Liver (tissue), 5 donors: ENCODE measurements around the gene FAM83E. TPM values are rescaled to one million over a fixed set of nuclear protein-coding genes. Genes with fewer than 3 reads are reported as not detected.

Experiments
- YY1 ChIP-seq: IDR thresholded peaks from 2 replicates; pipeline ENCODE4 v1.6.1; 2016; ENCODE audit warnings: antibody characterized with exemption, mild to moderate bottlenecking
- ZBTB33 ChIP-seq: IDR thresholded peaks from 2 replicates; pipeline ENCODE4 v1.6.1; 2016; ENCODE audit warnings: antibody characterized with exemption
- polyA plus RNA-seq, 2 donors: library from polyadenylated mRNA; stranded (reverse) in 1 of 2; unstranded in 1 of 2; fragments of 200-250 nt in 1 of 2; fragments of >200 nt in 1 of 2; fragmentation: Nextera tagmentation in 1 of 2; extraction: Ambion mirVana in 1 of 2; gene quantifications; one replicate each; pipeline versions ENCODE4 v1.2.1 to v1.2.3, GENCODE V29; 2013 to 2015
- total RNA-seq, 2 donors: library from RNA; depleted of rRNA; stranded (reverse); fragments of >200 nt; gene quantifications; one replicate each; pipeline ENCODE4 v1.2.3, GENCODE V29; 2014
- donor health status: healthy.
- donor health status: healthy.
- donor health status: healthy.

FAM83E gene
- total and polyA plus RNA-seq, 4 donors: 0.20 to 0.42 (median 0.33) TPM; not detected in 1

GRCh38 chr19:48565090-48565489 lies 49.8 kb downstream of the FAM83E start (continued):
- no peak for TF ChIP-seq ZBTB33
- TF ChIP-seq YY1: no peak

Other genes starting within 250 kb of the FAM83E start
- gene KDELR1, start 223.5 kb downstream of the FAM83E start, total RNA-seq: 10 to 100 TPM; 32.3 to 34.9 TPM
- gene KDELR1, start 223.5 kb downstream of the FAM83E start, polyA plus RNA-seq: 10 to 100 TPM; 59.1 to 94.9 TPM
- under 1 TPM; 0.17 to 0.33 TPM for gene GRIN2D, start 221.4 kb downstream of the FAM83E start, total RNA-seq
- gene GRIN2D, start 221.4 kb downstream of the FAM83E start, polyA plus RNA-seq: under 1 TPM in 1 of 2 donors, not detected in 1; 0.13 TPM
- 10 to 100 TPM in 1 of 2 donors, 1 to 10 TPM in 1; 7.1 to 31.7 TPM for gene GRWD1, start 169.1 kb downstream of the FAM83E start, total RNA-seq
- gene GRWD1, start 169.1 kb downstream of the FAM83E start, polyA plus RNA-seq: 10 to 100 TPM; 11.1 to 19.5 TPM
- gene KCNJ14, start 159.5 kb downstream of the FAM83E start, total RNA-seq: under 1 TPM; 0.23 to 0.92 TPM
- under 1 TPM; 0.06 to 0.12 TPM for gene KCNJ14, start 159.5 kb downstream of the FAM83E start, polyA plus RNA-seq
- gene CYTH2, start 145.7 kb downstream of the FAM83E start, total RNA-seq: 10 to 100 TPM; 13.1 to 16.9 TPM
- gene CYTH2, start 145.7 kb downstream of the FAM83E start, polyA plus RNA-seq: 10 to 100 TPM; 13.0 to 13.2 TPM
- gene LMTK3, start 103.2 kb downstream of the FAM83E start, total RNA-seq: under 1 TPM in 1 of 2 donors, not detected in 1; 0.08 TPM
- gene LMTK3, start 103.2 kb downstream of the FAM83E start, polyA plus RNA-seq: under 1 TPM in 1 of 2 donors, not detected in 1; 0.08 TPM
- gene SULT2B1, start 62.9 kb downstream of the FAM83E start, total RNA-seq: not detected
- gene SULT2B1, start 62.9 kb downstream of the FAM83E start, polyA plus RNA-seq: under 1 TPM; 0.14 to 0.24 TPM
- not detected for gene SPACA4, start 8.3 kb downstream of the FAM83E start, total RNA-seq
- gene SPACA4, start 8.3 kb downstream of the FAM83E start, polyA plus RNA-seq: not detected
- gene RPL18, start 4.1 kb upstream of the FAM83E start, total RNA-seq: 100 to 1,000 TPM; 502 to 830 TPM
- 100 to 1,000 TPM; 276 to 670 TPM for gene RPL18, start 4.1 kb upstream of the FAM83E start, polyA plus RNA-seq
- gene SPHK2, start 4.4 kb upstream of the FAM83E start, total RNA-seq: 10 to 100 TPM; 10.2 to 17.3 TPM
- 10 to 100 TPM in 1 of 2 donors, 1 to 10 TPM in 1; 9.6 to 14.4 TPM for gene SPHK2, start 4.4 kb upstream of the FAM83E start, polyA plus RNA-seq
- 1 to 10 TPM; 2.3 to 4.5 TPM for gene DBP, start 22.3 kb upstream of the FAM83E start, total RNA-seq
- 1 to 10 TPM; 1.2 to 1.3 TPM for gene DBP, start 22.3 kb upstream of the FAM83E start, polyA plus RNA-seq
- under 1 TPM; 0.09 to 0.33 TPM for gene CA11, start 31.1 kb upstream of the FAM83E start, total RNA-seq
- gene CA11, start 31.1 kb upstream of the FAM83E start, polyA plus RNA-seq: 1 to 10 TPM in 1 of 2 donors, under 1 TPM in 1; 0.35 to 1.1 TPM
- under 1 TPM in 1 of 2 donors, not detected in 1; 0.08 TPM for gene NTN5, start 57.9 kb upstream of the FAM83E start, total RNA-seq
- under 1 TPM in 1 of 2 donors, not detected in 1; 0.09 TPM for gene NTN5, start 57.9 kb upstream of the FAM83E start, polyA plus RNA-seq
- under 1 TPM in 1 of 2 donors, not detected in 1; 0.05 TPM for gene FUT2, start 80.9 kb upstream of the FAM83E start, total RNA-seq
- under 1 TPM; 0.02 to 0.38 TPM for gene FUT2, start 80.9 kb upstream of the FAM83E start, polyA plus RNA-seq
- under 1 TPM; 0.08 to 0.09 TPM for gene MAMSTR, start 104.6 kb upstream of the FAM83E start, total RNA-seq
- gene MAMSTR, start 104.6 kb upstream of the FAM83E start, polyA plus RNA-seq: under 1 TPM; 0.07 to 0.31 TPM
- 1 to 10 TPM; 4.8 to 5.4 TPM for gene RASIP1, start 125.5 kb upstream of the FAM83E start, total RNA-seq
- 1 to 10 TPM; 1.8 to 4.3 TPM for gene RASIP1, start 125.5 kb upstream of the FAM83E start, polyA plus RNA-seq
- under 1 TPM; 0.33 to 0.47 TPM for gene IZUMO1, start 131.8 kb upstream of the FAM83E start, total RNA-seq
- gene IZUMO1, start 131.8 kb upstream of the FAM83E start, polyA plus RNA-seq: not detected
- 1 to 10 TPM; 1.3 to 6.8 TPM for gene FUT1, start 137.6 kb upstream of the FAM83E start, total RNA-seq
- under 1 TPM; 0.48 to 0.72 TPM for gene FUT1, start 137.6 kb upstream of the FAM83E start, polyA plus RNA-seq
- 1 to 10 TPM in 1 of 2 donors, not detected in 1; 5.5 TPM for gene FGF21, start 140.4 kb upstream of the FAM83E start, total RNA-seq
- gene FGF21, start 140.4 kb upstream of the FAM83E start, polyA plus RNA-seq: 10 to 100 TPM in 1 of 2 donors, 1 to 10 TPM in 1; 6.5 to 18.5 TPM
- gene BCAT2, start 196.0 kb upstream of the FAM83E start, total RNA-seq: 1 to 10 TPM; 8.9 to 9.2 TPM
- gene BCAT2, start 196.0 kb upstream of the FAM83E start, polyA plus RNA-seq: 10 to 100 TPM in 1 of 2 donors, 1 to 10 TPM in 1; 7.8 to 35.8 TPM
- 10 to 100 TPM in 1 of 2 donors, 1 to 10 TPM in 1; 3.7 to 11.2 TPM for gene HSD17B14, start 221.4 kb upstream of the FAM83E start, total RNA-seq
- 10 to 100 TPM in 1 of 2 donors, 1 to 10 TPM in 1; 4.9 to 12.6 TPM for gene HSD17B14, start 221.4 kb upstream of the FAM83E start, polyA plus RNA-seq